Endothelial cell of umbilical vein (primary cell): Measurements from ENCODE around the gene RAB20.

Experiments
- EZH2 ChIP-seq: IDR thresholded peaks from 2 replicates; pipeline ENCODE4 v1.6.1; 2012; ENCODE audit warnings: borderline replicate concordance, low read depth, mild to moderate bottlenecking, moderate library complexity, low read length, inconsistent platforms; ENCODE audit not compliant: severe bottlenecking
- MYC ChIP-seq: IDR thresholded peaks from one replicate; pipeline ENCODE4 v1.6.1; 2011; ENCODE audit warnings: mild to moderate bottlenecking, low read depth, low read length
- POLR2A ChIP-seq: IDR thresholded peaks from 2 replicates; pipeline ENCODE4 v1.6.1; 2012; ENCODE audit warnings: low read depth, mild to moderate bottlenecking, control low read depth, low read length
- POLR2AphosphoS5 ChIP-seq: IDR thresholded peaks from 2 replicates; pipeline ENCODE4 v1.6.1; 2012; ENCODE audit warnings: low read depth, mild to moderate bottlenecking, control low read depth, low read length, moderate library complexity; ENCODE audit not compliant: insufficient read depth
- TF ChIP-seq, protein P1 (sequence below), 2 donors: IDR thresholded peaks; 1 replicate in 1 of 2; 2 replicates in 1 of 2; pipeline ENCODE4 v1.5.1; 2011; ENCODE audit warnings: low read length in 2 of 2, mild to moderate bottlenecking in 2 of 2, moderate library complexity in 2 of 2, control low read depth in 1 of 2, inconsistent platforms in 1 of 2, low read depth in 1 of 2; ENCODE audit not compliant: insufficient read depth in 1 of 2; ENCODE audit errors: extremely low read depth in 1 of 2
- TF ChIP-seq, protein P2 (sequence below): IDR thresholded peaks from 2 replicates; pipeline ENCODE4 v1.6.1; 2011; ENCODE audit not compliant: insufficient read depth, insufficient read length

DNA sequence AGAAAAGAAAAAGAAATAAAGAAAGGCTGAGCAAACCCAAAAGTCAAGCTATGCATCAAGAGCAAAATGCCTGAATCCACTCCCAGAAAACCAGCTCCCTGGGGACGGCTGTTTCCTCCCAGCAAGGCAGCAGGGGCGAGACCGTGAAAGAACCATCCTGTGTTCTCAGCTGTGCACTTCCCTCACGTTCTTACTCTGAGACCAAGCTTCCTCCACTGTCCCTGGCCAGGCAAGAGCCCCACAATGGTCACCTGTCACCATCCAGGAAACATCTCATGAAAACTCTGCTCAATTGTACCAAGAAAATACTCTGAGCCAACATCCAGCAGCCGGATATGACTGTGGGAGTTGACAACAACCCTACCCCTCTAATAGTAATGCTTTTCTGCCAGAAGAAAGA lies 22.9 kb downstream of the RAB20 start:
- TF ChIP-seq EZH2: no peak
- no peak for TF ChIP-seq POLR2A
- TF ChIP-seq, protein P1, sequence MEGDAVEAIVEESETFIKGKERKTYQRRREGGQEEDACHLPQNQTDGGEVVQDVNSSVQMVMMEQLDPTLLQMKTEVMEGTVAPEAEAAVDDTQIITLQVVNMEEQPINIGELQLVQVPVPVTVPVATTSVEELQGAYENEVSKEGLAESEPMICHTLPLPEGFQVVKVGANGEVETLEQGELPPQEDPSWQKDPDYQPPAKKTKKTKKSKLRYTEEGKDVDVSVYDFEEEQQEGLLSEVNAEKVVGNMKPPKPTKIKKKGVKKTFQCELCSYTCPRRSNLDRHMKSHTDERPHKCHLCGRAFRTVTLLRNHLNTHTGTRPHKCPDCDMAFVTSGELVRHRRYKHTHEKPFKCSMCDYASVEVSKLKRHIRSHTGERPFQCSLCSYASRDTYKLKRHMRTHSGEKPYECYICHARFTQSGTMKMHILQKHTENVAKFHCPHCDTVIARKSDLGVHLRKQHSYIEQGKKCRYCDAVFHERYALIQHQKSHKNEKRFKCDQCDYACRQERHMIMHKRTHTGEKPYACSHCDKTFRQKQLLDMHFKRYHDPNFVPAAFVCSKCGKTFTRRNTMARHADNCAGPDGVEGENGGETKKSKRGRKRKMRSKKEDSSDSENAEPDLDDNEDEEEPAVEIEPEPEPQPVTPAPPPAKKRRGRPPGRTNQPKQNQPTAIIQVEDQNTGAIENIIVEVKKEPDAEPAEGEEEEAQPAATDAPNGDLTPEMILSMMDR (IDR thresholded peaks at IDR 0.05; ENCODE audit: extremely low read depth in 1 of 2, insufficient read depth in 1 of 2, low read depth in 1 of 2, low read length in 2 of 2): no peak
- TF ChIP-seq POLR2AphosphoS5: no peak
- TF ChIP-seq MYC: no peak
- TF ChIP-seq, protein P2, sequence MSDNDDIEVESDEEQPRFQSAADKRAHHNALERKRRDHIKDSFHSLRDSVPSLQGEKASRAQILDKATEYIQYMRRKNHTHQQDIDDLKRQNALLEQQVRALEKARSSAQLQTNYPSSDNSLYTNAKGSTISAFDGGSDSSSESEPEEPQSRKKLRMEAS: no peak
